Prostate gland (tissue), 2 donors: Measurements from ENCODE around the gene ADRA2A. TPM values are rescaled to one million over a fixed set of nuclear protein-coding genes. Genes with fewer than 3 reads are reported as not detected.

Experiments
- DNase-seq: peaks from one replicate; pipeline ENCODE4 v3.0.0-alpha.2; 2019; ENCODE audit warnings: low spot score
- H3K27ac ChIP-seq, 2 donors: fragments of 200-600 bp; sonication (generic); 2 replicates each; pipeline ENCODE4 v1.5.1; 2017 to 2019
- H3K27me3 ChIP-seq: fragments of 200-600 bp; sonication (generic); replicated peaks from 2 replicates; pipeline ENCODE4 v1.5.1; 2019; ENCODE audit not compliant: insufficient read depth
- H3K36me3 ChIP-seq, 2 donors: fragments of 200-600 bp; sonication (generic); 1 replicate in 1 of 2; 2 replicates in 1 of 2; pipeline versions ENCODE4 v1.5.1 to v1.8.1; 2017 to 2019
- H3K4me1 ChIP-seq: fragments of 200-600 bp; sonication (generic); replicated peaks from 2 replicates; pipeline ENCODE4 v1.5.1; 2019
- H3K4me3 ChIP-seq, 2 donors: fragments of 200-600 bp; sonication (generic); 2 replicates each; pipeline ENCODE4 v1.5.1; 2017 to 2019
- H3K9me3 ChIP-seq: fragments of 200-600 bp; sonication (generic); 2 replicates; pipeline ENCODE4 v1.5.1; 2017
- CTCF ChIP-seq, 4 experiments: fragments of 200-600 bp in 2 of 4; fragments of 450-650 bp in 2 of 4; sonication (generic) in 2 of 4; IDR thresholded peaks; 1 replicate in 3 of 4; 2 replicates in 1 of 4; pipeline ENCODE4 v1.5.1; 2016 to 2019; ENCODE audit warnings: antibody characterized with exemption in 4 of 4, mild to moderate bottlenecking in 2 of 4, moderate library complexity in 2 of 4
- POLR2A ChIP-seq: fragments of 450-650 bp; IDR thresholded peaks from one replicate; pipeline ENCODE4 v1.6.1; 2016; ENCODE audit warnings: antibody characterized with exemption, mild to moderate bottlenecking
- POLR2AphosphoS5 ChIP-seq: sonication (generic); formaldehyde crosslinking; IDR thresholded peaks from one replicate; pipeline ENCODE4 v1.6.1; 2017; ENCODE audit warnings: antibody characterized with exemption
- WGBS: methylation state at CpG from one replicate; pipeline ENCODE4 v1.1.5; 2018; 5-methylcytosine and 5-hydroxymethylcytosine counted together
- intact Hi-C: fragments of 100-400 bp; cut with DNase I; formaldehyde crosslinking; loops from one replicate; pipeline ENCODE4 v1.14.2; 2022
- total RNA-seq, 2 donors: library from RNA; depleted of rRNA; stranded (reverse); fragments of >200 nt; gene quantifications; one replicate each; pipeline ENCODE4 v1.1.0, GENCODE V29; 2016

ADRA2A gene
- total RNA-seq, 2 donors from 2014 or later = 0.41 to 12.3 TPM

GRCh38 chr10:111086574-111086973 is 9.7 kb downstream of the ADRA2A start:
- DNase-seq = no peak
- Histone ChIP-seq H3K27me3 (no peaks in the 10 kb centered on the region), H3K4me3 (no peak overlapping the region), H3K36me3 (no peaks in the 10 kb centered on the region), H3K27ac (no peak overlapping the region), H3K9me3 (no peaks in the 10 kb centered on the region), H3K4me1 (no peaks in the 10 kb centered on the region)
- 56% methylated on average over 3 of the region's 3 CpGs for WGBS
- TF ChIP-seq CTCF (IDR thresholded peaks at IDR 0.05) = no peak
- no peak for TF ChIP-seq POLR2AphosphoS5
- TF ChIP-seq POLR2A = no peak
- intact Hi-C loops = no loop called here

GRCh38 chr10:111087331-111087756 is 10.5 kb downstream of the ADRA2A start:
- Histone ChIP-seq H3K27me3 (no peaks in the 10 kb centered on the region), H3K4me1 (no peaks in the 10 kb centered on the region), H3K36me3 (no peaks in the 10 kb centered on the region), H3K27ac (no peak overlapping the region), H3K9me3 (no peaks in the 10 kb centered on the region), H3K4me3 (no peak overlapping the region)
- intact Hi-C loops = no loop called here
- WGBS = 84% methylated on average over 11 of the region's 11 CpGs
- no peak for DNase-seq
- TF ChIP-seq POLR2A = no peak
- no peak for TF ChIP-seq CTCF (IDR thresholded peaks at IDR 0.05)
- no peak for TF ChIP-seq POLR2AphosphoS5

- TF ChIP-seq CTCF (IDR thresholded peaks at IDR 0.05) = no peak
- TF ChIP-seq POLR2A = no peak
- no peak for TF ChIP-seq POLR2AphosphoS5
Measured at GRCh38 chr10:111087968-111088505, 11.2 kb downstream of the ADRA2A start.

GRCh38 chr10:111089293-111089692 is 12.5 kb downstream of the ADRA2A start:
- DNase-seq = no peak
- Histone ChIP-seq H3K27ac (no peak overlapping the region), H3K4me3 (no peak overlapping the region), H3K36me3 (no peaks in the 10 kb centered on the region), H3K4me1 (no peaks in the 10 kb centered on the region), H3K9me3 (no peaks in the 10 kb centered on the region), H3K27me3 (no peaks in the 10 kb centered on the region)
- WGBS = 90% methylated on average over 3 of the region's 3 CpGs
- intact Hi-C loops = no loop called here
- TF ChIP-seq POLR2A (no peak), CTCF (IDR thresholded peaks at IDR 0.05) (no peak), POLR2AphosphoS5 (no peak)

More at GRCh38 chr10:111087968-111088505, 11.2 kb downstream of the ADRA2A start:
- 84% methylated on average over 4 of the region's 4 CpGs for WGBS
- H3K27me3 ChIP-seq = no peaks in the 10 kb centered on the region
- H3K4me3 ChIP-seq = no peak overlapping the region
- DNase-seq = no peak
- intact Hi-C loops = no loop called here
- H3K4me1 ChIP-seq = no peaks in the 10 kb centered on the region
- H3K9me3 ChIP-seq = no peaks in the 10 kb centered on the region
- H3K27ac ChIP-seq = no peak overlapping the region
- H3K36me3 ChIP-seq = no peaks in the 10 kb centered on the region

GRCh38 chr10:111091833-111092232 is 15.0 kb downstream of the ADRA2A start:
- H3K27ac ChIP-seq = no peak overlapping the region
- no peaks in the 10 kb centered on the region for H3K4me1 ChIP-seq
- TF ChIP-seq POLR2A (no peak), POLR2AphosphoS5 (no peak), CTCF (IDR thresholded peaks at IDR 0.05) (no peak)
- intact Hi-C loops = no loop called here
- H3K9me3 ChIP-seq = no peaks in the 10 kb centered on the region
- no peak overlapping the region for H3K4me3 ChIP-seq
- no peaks in the 10 kb centered on the region for H3K36me3 ChIP-seq
- 84% methylated on average over 7 of the region's 7 CpGs for WGBS
- DNase-seq = no peak
- H3K27me3 ChIP-seq = no peaks in the 10 kb centered on the region
